HG03354 (cell line): ENCODE measurements around the gene IL15RA.
"Not testable (repeated sequence)": the region's sequence is repeated elsewhere in the genome, so short reads cannot be mapped to it uniquely, and the experiment has no call there.

ENCODE experiments used
- ATAC-seq: cut with Tn5 transposase; IDR thresholded peaks from one replicate; pipeline ENCODE4 v1.9.1; 2021; ENCODE audit warnings: mild to moderate bottlenecking; ENCODE audit not compliant: unreplicated experiment, poor library complexity, severe bottlenecking

IL15RA gene

DNA sequence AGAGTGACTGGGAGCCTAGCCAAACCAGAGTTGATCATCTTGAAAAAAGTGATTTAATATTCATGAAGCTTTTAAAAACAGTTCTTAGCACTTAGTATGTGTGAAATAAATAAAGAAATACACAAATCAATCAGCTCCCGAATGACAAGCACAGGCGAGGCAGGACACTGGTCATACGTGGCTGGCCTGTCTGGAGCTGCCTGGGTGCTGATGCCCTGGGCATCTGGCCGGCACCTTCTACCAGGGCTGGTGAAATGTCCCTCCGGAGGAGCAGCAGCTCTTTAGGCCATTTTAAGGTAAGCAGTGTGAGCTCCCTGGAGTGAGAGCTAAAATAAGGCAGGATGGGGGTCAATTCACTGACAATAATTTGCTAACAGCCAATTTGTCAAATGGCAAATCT lies 23.7 kb downstream of the IL15RA start:
- ATAC-seq: no peak

DNA sequence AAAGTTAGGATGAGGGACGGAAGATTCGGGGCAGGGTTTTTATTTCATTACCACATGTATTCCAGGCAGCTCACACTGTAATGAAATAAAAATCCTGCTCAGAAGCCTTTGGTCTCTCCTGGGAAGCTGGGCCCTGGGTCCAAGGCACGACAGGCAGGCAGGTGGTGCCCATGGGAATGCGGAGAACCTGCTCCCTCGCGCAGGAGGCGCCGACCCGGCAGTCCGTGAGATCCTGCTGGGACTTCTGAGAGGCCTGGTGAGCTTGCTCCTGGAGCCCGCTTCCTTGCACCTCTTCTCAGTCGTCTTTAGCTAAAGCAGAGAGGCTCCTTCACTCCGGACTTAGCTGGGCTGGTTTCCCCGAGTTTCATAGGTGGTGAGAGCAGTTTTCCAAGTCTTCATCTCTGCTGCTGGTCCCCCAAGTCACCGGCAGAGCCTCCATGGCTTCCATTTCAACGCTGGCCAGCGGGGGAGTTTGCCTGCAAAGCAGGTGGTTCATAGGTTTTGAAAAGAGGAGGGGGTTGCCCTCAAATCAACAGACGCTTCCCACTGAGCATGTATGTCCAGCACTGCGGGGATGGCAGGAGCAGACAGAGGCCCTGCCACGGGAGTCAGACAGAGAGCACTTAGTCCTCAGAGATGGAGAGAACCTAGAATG lies 24.5 kb downstream of the IL15RA start:
- ATAC-seq: no peak

DNA sequence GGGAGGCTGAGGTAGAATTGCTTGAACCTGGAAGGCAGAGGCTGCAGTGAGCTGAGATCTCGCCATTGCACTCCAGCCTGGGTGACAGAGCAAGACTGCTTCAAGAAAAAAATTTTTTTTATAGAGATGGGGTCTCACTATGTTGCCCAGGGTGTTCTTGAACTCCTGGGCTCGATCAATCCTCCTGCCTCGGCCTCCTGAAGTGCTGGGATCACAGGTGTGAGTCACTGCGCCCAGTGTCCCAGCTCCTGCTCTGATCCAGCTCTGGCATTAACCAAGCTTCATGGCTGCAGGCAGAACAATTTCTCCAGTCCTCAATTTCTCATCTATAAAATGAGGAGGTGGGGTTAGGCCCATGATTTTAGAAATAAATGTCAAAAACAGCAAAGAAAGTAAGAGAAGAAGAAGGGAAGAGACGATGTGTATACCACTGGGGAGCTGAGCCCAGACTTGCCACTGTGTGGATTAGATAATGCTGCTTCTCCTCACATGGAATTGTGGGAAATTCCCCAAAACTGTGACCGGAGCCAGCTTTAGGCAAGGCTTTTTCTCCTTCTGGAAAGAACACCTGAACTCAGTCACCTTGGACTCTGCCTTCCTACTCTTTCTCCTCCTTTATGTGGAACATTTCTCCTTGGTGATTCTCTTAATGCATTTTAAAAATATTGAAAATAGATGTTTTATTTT lies 25.5 kb downstream of the IL15RA start:
- ATAC-seq: no peak

DNA sequence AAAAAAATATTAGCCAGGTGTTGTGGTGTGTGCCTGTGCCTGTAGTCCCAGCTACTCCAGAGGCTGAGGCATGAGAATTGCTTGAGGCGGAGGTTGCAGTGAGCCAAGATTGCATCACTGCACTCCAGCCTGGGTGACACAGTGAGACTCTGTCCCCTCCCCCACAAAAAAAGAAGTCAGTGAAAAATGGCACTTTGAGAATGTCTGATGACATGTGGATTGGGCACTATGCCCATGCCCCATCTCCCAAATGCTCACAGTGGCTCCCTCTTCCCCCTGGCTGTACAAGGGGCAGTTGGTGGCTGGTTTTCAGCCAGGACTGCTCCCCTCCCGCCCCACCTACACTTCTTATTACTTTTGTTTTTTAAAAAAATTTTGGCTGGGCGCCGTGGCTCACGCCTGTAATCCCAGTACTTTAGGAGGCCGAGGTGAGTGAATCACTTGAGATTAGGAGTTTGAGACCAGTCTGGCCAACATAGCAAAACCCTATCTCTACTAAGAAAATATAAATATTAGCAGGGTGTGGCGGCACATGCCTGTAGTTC lies 26.1 kb downstream of the IL15RA start:
- ATAC-seq: no peak

DNA sequence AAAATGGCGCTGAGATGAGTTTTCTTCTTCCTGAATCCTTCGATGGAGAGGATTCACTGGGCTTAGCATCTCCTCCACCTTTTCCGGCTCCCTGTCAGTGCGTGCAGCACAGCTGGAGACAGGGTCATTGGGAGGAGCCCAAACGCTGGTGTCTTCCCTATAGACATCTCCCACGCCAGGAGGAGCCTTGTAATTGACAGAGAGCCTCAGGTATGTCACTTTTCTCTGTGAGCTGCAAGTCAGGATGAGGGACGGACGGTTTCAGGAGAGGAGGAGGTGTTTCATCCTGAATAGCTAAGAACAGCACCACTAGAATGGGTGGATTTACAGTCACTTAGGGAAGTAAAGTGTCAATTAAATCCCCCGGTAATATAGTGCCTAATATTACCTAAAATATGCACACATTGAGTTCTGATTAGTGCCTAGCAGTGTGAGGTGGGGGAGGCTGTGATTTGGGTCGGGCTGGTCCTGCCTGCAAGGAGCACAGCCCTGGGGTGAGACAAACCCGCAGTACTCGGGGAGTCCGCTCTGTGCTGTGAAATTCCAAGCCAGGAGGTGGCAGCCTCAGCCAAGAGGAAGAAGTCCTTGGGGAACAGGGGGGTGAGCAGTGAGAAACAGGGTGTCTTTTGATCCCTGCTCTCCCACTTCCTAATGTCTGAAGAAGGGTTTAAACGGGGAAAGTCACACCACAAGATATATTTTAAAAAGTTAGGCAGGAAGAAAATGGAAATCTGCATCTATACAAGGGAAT lies 28.2 kb downstream of the IL15RA start:
- ATAC-seq: no peak

DNA sequence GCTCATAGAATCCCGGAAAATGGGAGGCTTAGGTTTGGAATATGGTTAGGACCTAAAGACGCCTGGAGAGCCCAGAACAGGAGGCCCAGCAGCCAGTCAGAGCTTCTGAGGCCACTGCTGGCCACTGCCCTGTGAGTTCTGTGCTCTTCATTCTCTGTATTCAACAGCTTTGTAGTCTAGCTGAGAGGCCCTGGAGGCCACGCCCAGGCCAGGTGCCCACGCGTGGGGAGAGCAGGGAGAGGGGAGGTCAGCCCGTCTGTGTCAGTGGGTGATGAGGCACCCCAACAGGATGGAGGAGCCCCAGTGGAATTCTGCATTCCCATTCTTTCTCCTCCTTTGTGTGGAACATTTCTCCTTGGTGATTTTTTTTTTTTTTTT lies 29.1 kb downstream of the IL15RA start:
- ATAC-seq: no peak

DNA sequence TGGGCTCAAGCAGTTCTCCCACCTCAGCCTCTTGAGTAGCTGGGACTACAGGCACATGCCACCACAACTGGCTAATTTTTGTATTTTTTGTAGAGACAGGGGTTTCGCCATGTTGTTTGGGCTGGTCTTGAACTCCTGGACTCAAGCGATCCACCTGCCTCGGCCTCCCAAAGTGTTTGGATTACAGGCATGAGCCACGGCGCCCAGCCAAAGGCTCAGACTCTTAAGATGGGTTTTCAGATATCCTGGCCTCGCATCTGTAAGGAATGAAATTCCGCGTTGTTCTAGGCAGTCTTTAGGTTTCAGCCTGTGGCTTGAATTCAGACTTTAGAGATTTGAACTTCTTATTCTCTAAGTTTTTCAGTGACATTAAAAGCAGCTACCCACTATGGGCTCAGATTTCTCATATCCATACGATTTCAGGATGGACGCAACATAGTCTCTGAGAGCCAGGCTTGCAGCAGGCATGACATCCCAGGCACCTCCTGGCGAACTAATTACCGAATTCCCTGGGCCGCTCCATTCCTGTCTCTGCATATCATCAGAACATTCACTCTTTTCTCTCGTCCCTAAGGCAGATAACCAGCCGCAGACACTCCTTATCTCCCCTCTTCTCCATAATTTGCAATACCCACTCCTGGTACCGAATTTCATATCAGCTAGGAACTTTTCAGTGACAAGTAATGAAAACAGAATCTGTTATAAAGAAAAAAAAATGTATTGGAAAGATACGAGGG lies 29.7 kb downstream of the IL15RA start:
- ATAC-seq: no peak

DNA sequence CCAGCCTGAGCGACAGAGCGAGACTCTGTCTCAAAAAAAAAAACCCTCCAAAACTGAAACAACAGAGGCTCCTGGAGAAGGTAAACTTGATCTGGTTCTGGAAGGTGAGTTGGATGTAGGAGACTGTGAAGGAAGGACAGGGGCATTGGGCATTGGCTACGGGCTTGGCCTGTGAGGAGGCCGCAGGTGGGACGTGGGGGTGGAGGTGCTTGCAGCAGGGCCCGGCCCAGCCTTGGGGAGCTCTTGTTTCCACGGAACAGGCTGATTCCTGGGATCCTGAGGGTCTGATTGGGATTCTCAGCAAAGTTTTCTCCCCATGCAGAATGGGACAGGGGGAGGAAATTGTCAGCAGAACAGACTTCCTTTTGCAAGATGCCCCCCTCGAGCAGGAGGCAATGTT lies 30.6 kb downstream of the IL15RA start:
- no peak for ATAC-seq

DNA sequence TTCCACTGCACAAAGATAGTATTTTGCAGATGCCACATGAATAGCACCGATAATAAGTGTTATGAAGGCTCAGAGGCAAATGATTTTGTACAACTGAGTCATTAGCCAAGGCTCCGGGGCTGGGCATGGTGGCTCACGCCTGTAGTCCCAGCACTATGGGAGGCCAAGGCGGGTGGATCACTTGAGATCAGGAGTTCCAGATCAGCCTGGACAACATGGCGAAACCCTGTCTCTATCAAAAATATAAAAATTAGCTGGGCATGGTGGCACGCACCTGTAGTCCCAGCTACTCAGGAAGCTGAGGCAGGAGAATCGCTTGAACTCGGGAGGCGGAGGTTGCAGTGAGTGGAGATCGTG lies 30.9 kb downstream of the IL15RA start:
- not testable (repeated sequence) for ATAC-seq

DNA sequence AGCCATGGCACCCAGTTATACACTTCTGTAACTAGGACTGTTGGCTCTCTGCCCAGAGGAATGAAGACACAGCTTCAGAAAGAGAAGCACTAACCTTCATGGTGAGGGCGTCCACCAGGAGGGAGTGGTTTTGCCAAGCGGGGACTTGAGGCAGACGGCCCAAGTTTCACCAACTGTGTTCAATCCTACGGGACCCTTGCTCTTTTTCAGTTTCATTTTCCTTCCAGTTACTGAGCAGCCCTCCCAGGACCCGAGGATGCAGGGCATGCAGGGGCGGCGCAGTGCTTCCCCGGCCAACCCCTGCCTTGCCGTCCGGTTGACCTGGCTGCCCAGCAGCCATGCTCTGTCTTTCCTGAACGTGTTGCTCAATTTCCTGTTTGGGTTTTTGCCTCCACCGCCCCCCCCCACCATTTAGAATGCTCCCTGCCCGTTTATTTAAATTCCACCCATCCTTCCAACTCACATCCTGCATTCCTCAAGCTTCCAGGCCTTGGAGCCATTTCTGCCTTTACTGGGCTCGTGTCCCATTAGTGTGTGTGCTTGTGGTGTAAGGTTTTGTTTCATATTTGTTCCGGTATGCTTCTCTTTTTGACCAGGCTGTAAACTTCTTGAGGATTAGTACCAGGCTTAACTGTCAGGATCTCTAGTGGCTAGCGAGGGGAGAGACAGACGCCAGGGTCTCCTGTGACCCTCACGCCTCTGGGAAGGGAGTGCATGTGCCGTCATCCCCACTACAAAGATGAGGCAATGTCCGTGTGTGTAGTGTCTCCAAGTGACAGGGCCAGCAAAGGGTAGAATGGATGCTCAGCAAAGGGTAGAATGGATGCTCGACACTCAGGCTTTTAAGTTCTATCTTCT lies 31.6 kb downstream of the IL15RA start:
- ATAC-seq: no peak

DNA sequence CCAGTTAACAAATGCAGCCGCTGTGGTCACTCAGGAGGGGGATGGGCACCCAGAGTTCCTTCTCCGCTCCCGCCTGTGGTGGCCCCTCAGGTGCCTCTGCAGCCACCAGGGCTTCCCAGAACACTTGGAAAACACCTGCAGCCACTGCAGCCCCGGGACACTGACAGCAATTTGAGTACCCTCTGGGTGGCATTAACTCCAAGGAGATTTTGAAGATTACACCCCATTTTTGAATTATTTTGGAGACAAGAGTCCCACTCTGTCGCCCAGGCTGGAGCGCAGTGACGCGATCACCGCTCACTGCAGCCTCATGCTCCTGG lies 32.2 kb downstream of the IL15RA start:
- no peak for ATAC-seq

DNA sequence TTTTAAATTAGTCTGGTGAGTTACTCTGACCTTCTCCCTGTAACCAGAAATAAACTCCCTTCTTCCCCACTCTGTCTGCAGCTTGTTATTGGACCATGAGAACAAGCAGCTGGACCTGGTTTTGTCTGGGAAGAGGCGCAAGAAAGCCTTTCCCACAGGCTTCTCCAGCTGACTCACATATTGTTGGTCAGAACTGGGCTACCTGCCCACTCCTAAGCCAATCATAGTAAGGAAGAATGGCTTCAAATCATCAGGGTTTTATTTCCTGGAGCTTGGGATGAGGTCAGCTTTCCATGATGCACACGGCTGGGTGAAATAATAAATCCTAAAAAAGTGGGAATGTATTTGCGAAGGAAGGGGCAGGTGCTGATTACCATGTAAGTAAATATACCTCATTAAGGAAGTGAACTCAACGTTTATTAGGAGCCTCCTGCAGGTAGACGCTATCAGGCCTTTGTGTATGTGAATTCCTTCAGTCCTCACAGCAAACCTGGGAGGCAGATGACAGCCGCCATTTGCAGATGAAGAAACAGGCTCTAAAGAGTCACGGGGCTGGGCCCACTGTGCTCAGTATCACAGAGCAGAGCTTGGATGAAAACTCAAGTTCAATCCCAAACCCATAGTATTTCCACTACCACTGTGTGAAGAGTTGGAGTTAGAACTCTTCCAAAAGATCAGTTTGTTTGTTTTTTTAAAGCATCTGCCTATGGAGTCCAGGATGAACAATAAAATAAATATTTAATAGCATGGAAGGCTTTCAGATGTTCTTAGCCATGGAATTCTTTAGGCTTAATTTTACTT lies 32.8 kb downstream of the IL15RA start:
- ATAC-seq: no peak

DNA sequence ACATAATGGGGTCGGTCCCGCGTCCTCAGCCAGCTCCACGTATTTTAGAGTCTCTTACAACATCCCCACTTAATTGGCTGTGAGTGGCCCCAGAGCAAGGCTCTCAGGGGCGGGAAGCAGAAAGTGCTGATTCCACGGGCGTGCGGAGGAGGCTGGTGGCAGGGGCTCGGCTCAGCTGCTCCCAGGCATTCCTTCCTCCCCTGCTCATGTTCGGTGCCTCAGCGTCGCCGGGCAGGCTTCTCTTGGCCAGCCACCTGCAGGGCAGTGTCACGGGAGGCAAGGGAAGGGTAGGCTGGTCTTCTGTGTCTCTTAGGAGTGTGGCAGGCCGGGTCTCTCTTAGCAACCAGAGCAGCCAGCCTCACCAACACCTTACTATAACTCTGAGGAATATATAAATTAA lies 33.8 kb downstream of the IL15RA start:
- ATAC-seq: no peak

DNA sequence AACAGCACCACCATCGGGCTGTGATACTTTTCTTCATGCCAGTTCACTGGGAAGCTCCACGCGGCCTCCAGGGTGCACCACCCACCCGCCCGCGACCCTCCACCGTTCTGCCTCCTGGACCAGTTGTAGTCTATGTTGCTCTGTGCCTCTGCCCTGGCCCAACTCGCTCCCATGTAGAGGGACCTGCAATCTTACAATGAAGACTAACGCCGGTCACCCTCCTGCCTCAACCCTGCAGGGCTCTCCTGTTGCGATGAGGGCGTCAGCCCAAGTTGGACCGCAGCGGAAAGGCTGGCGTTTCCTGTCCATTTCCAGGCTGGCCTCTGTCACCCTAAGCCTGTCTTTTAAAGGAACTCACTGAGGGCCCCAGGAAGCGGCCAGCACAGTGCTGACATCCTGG lies 34.9 kb downstream of the IL15RA start:
- no peak for ATAC-seq

DNA sequence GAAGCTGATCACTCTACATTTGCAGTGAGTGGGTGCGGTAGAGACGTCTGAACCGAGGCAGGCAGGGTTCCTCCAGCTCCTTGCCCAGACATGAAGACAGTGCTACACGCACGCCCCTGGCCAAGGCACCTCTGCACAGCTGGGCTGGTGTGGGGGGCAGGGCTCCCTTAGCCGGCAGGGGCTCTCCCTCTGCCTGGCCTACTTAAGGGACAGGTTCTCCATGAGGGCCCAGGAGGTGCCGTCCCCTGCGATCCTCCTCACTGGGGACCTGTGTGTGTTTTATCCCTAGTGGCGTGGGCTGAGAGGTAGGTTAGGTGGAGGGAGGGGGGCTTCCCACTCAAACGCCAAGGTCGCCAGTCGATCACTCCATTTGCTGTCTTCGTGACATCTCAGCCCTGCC lies 35.3 kb downstream of the IL15RA start:
- ATAC-seq: no peak

DNA sequence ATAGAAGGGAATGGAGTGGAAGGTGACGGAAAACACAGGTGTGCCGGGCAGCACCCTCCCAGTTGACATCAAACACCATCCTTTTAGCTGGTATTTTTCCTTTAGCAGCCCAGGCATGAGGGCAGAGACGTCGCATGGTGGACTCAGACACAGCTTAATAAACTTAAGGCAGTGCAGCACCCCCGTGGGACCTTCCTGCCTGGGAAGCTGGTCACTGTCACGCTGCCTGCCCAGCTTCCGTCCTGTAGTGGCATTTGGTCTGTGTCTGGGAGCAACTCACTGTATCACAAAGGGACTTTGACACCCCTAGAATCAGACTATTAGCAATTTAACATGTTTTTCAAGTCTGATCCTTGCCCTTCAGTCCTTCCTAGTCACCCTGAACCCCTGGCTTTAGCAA lies 35.8 kb downstream of the IL15RA start:
- ATAC-seq: no peak

DNA sequence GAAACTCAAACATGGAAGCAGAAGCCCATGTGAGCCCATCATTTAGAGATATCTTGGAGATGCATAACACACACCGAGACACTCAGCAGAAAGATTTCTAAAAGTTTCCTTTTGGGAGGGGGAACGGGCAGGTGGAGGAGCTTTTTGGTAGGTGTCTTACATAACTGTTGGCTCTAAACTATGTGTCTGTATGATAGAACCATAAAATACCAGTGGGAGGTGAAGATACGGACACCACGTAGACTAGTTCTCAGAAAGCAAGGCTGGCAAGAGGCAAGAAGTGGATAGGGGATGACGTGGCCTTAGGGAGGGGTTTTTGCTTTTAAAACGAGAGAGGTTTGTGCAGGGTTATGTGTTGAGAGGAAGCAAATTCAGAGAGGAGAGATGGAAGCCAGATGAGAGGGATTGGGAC lies 36.5 kb downstream of the IL15RA start:
- ATAC-seq: no peak

DNA sequence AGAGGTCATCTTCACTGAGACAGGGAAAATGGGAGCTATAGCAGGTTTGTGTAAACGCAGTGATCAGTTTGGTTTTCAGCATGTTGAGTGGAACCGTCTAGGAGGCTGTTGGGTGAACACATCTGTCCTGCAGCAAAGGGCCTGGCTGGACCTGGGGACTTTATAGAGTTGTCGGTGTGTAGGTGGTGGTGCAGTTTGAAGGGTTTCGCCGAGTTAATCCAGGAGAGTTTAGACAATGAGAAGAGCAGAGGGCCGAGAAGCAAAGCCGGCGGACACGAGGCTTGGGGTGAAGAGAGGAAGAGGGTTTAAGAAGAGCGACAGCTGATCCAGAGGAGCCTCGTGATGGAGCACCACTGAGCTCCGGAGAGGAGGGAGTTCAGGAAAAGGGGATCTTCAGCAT lies 39.1 kb downstream of the IL15RA start:
- no peak for ATAC-seq

DNA sequence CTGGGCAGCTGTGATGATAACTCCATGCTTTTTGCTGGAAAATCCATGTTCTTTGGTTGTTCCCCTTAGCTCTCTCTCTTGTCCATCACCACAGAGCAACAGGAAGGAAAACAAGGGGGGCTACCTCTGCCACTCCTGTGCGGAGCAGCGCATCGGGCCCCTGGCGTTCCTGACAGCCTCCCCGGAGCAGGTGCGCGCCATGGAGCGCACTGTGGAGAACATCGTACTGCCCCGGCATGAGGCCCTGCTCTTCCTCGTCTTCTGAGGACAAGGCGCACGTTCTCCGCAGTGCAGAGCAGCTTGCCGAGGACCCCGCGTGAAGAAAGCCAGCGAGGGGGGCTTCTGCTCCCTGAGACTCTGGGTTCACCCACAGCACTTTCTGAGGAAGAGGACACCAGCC lies 40.3 kb downstream of the IL15RA start:
- no peak for ATAC-seq
